Stimulated activated CD4-positive, alpha-beta T cell treated with anti-CD3 and anti-CD28 coated beads, Interleukin-1b, Interleukin-23, amount 100 ng/mL, for 24 hours (primary cell): ENCODE data around the gene TMEM141.
"Not testable (repeated sequence)": the region's sequence is repeated elsewhere in the genome, so short reads cannot be mapped to it uniquely, and the experiment has no call there.

Experiments used
- DNase-seq, 4 experiments: peaks; one replicate each; pipeline ENCODE4 v3.0.0-alpha.2; 2020; ENCODE audit warnings: low read depth in 4 of 4, low spot score in 1 of 4

Gene TMEM141

GRCh38 chr9:136831002-136831719, 40.0 kb downstream of the TMEM141 start:
- DNase-seq = no peak

GRCh38 chr9:136831720-136832104, 40.6 kb downstream of the TMEM141 start:
- DNase-seq = no peak

- no peak for DNase-seq
These were observed 41.4 kb downstream of the TMEM141 start for GRCh38 chr9:136832581-136832980.

- not testable (repeated sequence) for DNase-seq
These were observed 42.4 kb downstream of the TMEM141 start for GRCh38 chr9:136833381-136834048.

GRCh38 chr9:136835162-136835931, 44.2 kb downstream of the TMEM141 start:
- DNase-seq = no peak

GRCh38 chr9:136835932-136836904, 45.1 kb downstream of the TMEM141 start:
- no peak for DNase-seq

GRCh38 chr9:136837146-136837855, 46.2 kb downstream of the TMEM141 start:
- no peak for DNase-seq

- not testable (repeated sequence) for DNase-seq
These were observed 46.7 kb downstream of the TMEM141 start for GRCh38 chr9:136837856-136838277.

- no peak for DNase-seq
These were observed 47.4 kb downstream of the TMEM141 start for GRCh38 chr9:136838314-136839228.

GRCh38 chr9:136839229-136840139, 48.3 kb downstream of the TMEM141 start:
- no peak for DNase-seq

- no peak for DNase-seq
These were observed 49.2 kb downstream of the TMEM141 start for GRCh38 chr9:136840140-136840876.

GRCh38 chr9:136840877-136841645, 49.9 kb downstream of the TMEM141 start:
- no peak for DNase-seq

GRCh38 chr9:136841646-136842379, 50.7 kb downstream of the TMEM141 start:
- DNase-seq = not testable (repeated sequence)

GRCh38 chr9:136842380-136842948, 51.3 kb downstream of the TMEM141 start, which contains the start of gene AJM1:
AJM1 (plus strand) TSS chr9:136842478; CDS start chr9:136844415, 1,937 bp downstream.
- peak; percentile 43 to 73 (median 56) for DNase-seq
